GM18508 (cell line): ENCODE results near the gene CBLN3.
"Not testable (repeated sequence)": the region's sequence is repeated elsewhere in the genome, so short reads cannot be mapped to it uniquely, and the experiment has no call there.

Experiments used
- ATAC-seq: cut with Tn5 transposase; IDR thresholded peaks from one replicate; pipeline ENCODE4 v1.9.1; 2021; ENCODE audit warnings: moderate number of reproducible peaks; ENCODE audit not compliant: insufficient read depth, unreplicated experiment

The CBLN3 gene

GRCh38 chr14:24388474-24389179 is 40.8 kb downstream of the CBLN3 start:
- ATAC-seq, result no peak

GRCh38 chr14:24387579-24387978 is 41.9 kb downstream of the CBLN3 start:
- not testable (repeated sequence) for ATAC-seq

GRCh38 chr14:24387009-24387345 is 42.5 kb downstream of the CBLN3 start:
- no peak for ATAC-seq

- no peak for ATAC-seq
Observed at GRCh38 chr14:24385524-24385923, 43.9 kb downstream of the CBLN3 start.

- no peak for ATAC-seq
Observed at GRCh38 chr14:24384169-24384568, 45.3 kb downstream of the CBLN3 start.

- no peak for ATAC-seq
Observed at GRCh38 chr14:24382064-24382371, 47.5 kb downstream of the CBLN3 start.

- ATAC-seq, result no peak
Observed at GRCh38 chr14:24381363-24382063, 48.0 kb downstream of the CBLN3 start.

- no peak for ATAC-seq
Observed at GRCh38 chr14:24379907-24380730, 49.3 kb downstream of the CBLN3 start.

GRCh38 chr14:24378981-24379906 is 50.2 kb downstream of the CBLN3 start:
- ATAC-seq, result no peak

GRCh38 chr14:24378327-24378726 is 51.1 kb downstream of the CBLN3 start:
- ATAC-seq, result no peak

- ATAC-seq, result no peak
Observed at GRCh38 chr14:24377657-24378056, 51.8 kb downstream of the CBLN3 start.

- ATAC-seq, result no peak
Observed at GRCh38 chr14:24377126-24377525, 52.3 kb downstream of the CBLN3 start.
